SK-N-SH (cell line): ENCODE data around the gene C9orf43. TPM values are rescaled to one million over a fixed set of nuclear protein-coding genes. Genes with fewer than 3 reads are reported as not detected.
A peak's percentile ranks its signal among the peaks of the same experiment; 100 is the strongest.

Experiments
- CTCF ChIA-PET: fragments of 300-600, 350-600 bp; formaldehyde crosslinking; extraction: SDS; loops from one replicate; lab custom pipeline; 2021; lab: Yijun Ruan, JAX
- POLR2A ChIA-PET: fragments of 350-600 bp; sonication (Branson Sonifier 250); formaldehyde crosslinking; extraction: SDS; loops from one replicate; lab custom pipeline; 2020; ENCODE audit warnings: antibody characterized with exemption, inconsistent platforms; lab: Yijun Ruan, JAX
- DNase-seq: peaks from one replicate; pipeline ENCODE4 v3.0.0; 2012
- H2AFZ ChIP-seq: fragments of 200-600 bp; sonication (generic); 2 replicates; pipeline ENCODE4 v1.8.1; 2016; ENCODE audit warnings: antibody characterized with exemption, mild to moderate bottlenecking, low read depth
- H3F3A ChIP-seq: fragments of 200-600 bp; sonication (generic); replicated peaks from 2 replicates; pipeline ENCODE3; 2016; ENCODE audit warnings: antibody characterized with exemption, mild to moderate bottlenecking; ENCODE audit not compliant: insufficient read depth
- H3K27ac ChIP-seq, 2 experiments: fragments of 200-500 bp in 1 of 2; fragments of 200-600 bp in 1 of 2; sonication (Bioruptor generic) in 1 of 2; sonication (generic), shearing (Covaris generic) in 1 of 2; 2 replicates each; pipeline versions ENCODE4 v1.5.1 to v1.6.1; 2014 to 2016; ENCODE audit warnings: low read depth in 2 of 2, inconsistent platforms in 1 of 2, low read length in 1 of 2, mild to moderate bottlenecking in 1 of 2, mixed read lengths in 1 of 2
- H3K27me3 ChIP-seq: fragments of 200-600 bp; sonication (generic), shearing (Covaris generic); 2 replicates; pipeline ENCODE4 v1.6.1; 2016; ENCODE audit warnings: mixed run types; ENCODE audit not compliant: insufficient read depth
- H3K36me3 ChIP-seq, 2 experiments: fragments of 200-500 bp in 1 of 2; fragments of 200-600 bp in 1 of 2; sonication (Bioruptor generic) in 1 of 2; sonication (generic) in 1 of 2; replicated peaks in 1 of 2; 2 replicates each; pipeline versions ENCODE3 to v1.5.1; 2014 to 2016; ENCODE audit warnings: low read length in 1 of 2, mild to moderate bottlenecking in 1 of 2; ENCODE audit not compliant: insufficient read depth in 2 of 2, control insufficient read depth in 1 of 2
- H3K4me1 ChIP-seq, 2 experiments: fragments of 200-500 bp in 1 of 2; fragments of 200-600 bp in 1 of 2; sonication (Bioruptor generic) in 1 of 2; sonication (generic), shearing (Covaris generic) in 1 of 2; 2 replicates each; pipeline versions ENCODE4 v1.5.1 to v1.6.1; 2014 to 2016; ENCODE audit warnings: low read depth in 1 of 2, low read length in 1 of 2, mixed run types in 1 of 2; ENCODE audit not compliant: insufficient read depth in 2 of 2, control insufficient read depth in 1 of 2
- H3K4me2 ChIP-seq: fragments of 200-600 bp; sonication (generic), shearing (Covaris generic); 2 replicates; pipeline ENCODE4 v1.6.1; 2017; ENCODE audit warnings: mixed run types
- H3K4me3 ChIP-seq, 2 experiments: fragments of 200-500 bp in 1 of 2; fragments of 200-600 bp in 1 of 2; sonication (Bioruptor generic) in 1 of 2; sonication (generic), shearing (Covaris generic) in 1 of 2; 2 replicates each; pipeline versions ENCODE4 v1.5.1 to v1.8.1; 2014 to 2016; ENCODE audit warnings: low read depth in 2 of 2, inconsistent platforms in 1 of 2, low read length in 1 of 2, mild to moderate bottlenecking in 1 of 2, mixed read lengths in 1 of 2, moderate library complexity in 1 of 2
- H3K79me2 ChIP-seq: fragments of 200-600 bp; sonication (generic); 2 replicates; pipeline ENCODE4 v1.8.1; 2017; ENCODE audit warnings: mild to moderate bottlenecking; ENCODE audit not compliant: insufficient read depth
- H3K9ac ChIP-seq: fragments of 200-600 bp; sonication (generic); 2 replicates; pipeline ENCODE4 v1.6.1; 2017; ENCODE audit warnings: mixed run types
- H3K9me2 ChIP-seq: fragments of 200-600 bp; sonication (generic); 2 replicates; pipeline ENCODE4 v1.6.1; 2017; ENCODE audit warnings: mixed run types
- H3K9me3 ChIP-seq: fragments of 200-600 bp; sonication (generic); 2 replicates; pipeline ENCODE4 v1.6.1; 2017; ENCODE audit warnings: mixed run types, mild to moderate bottlenecking, moderate library complexity
- H4K20me1 ChIP-seq: fragments of 200-600 bp; sonication (generic); 2 replicates; pipeline ENCODE4 v1.6.1; 2017; ENCODE audit warnings: mild to moderate bottlenecking, mixed run types; ENCODE audit not compliant: insufficient read depth
- EP300 ChIP-seq, 2 experiments: IDR thresholded peaks; 2 replicates each; pipeline versions ENCODE4 v1.4.0 to v1.6.1; 2012; ENCODE audit warnings: borderline replicate concordance in 1 of 2, low read depth in 1 of 2, low read length in 1 of 2
- FOXJ3 ChIP-seq: sonication (generic); formaldehyde crosslinking; IDR thresholded peaks from 2 replicates; pipeline ENCODE4 v1.5.1; 2020; ENCODE audit warnings: mild to moderate bottlenecking, missing genetic modification reagents
- GATA2 ChIP-seq: sonication (generic); formaldehyde crosslinking; IDR thresholded peaks from 2 replicates; pipeline ENCODE4 v1.5.0; 2020; ENCODE audit warnings: mild to moderate bottlenecking, missing genetic modification reagents
- MXI1 ChIP-seq: IDR thresholded peaks from 2 replicates; pipeline ENCODE4 v1.6.1; 2012; ENCODE audit warnings: mild to moderate bottlenecking, low read depth, low read length, improper control_type of control experiment
- NFIC ChIP-seq: IDR thresholded peaks from 2 replicates; pipeline ENCODE4 v1.4.0; 2012; ENCODE audit warnings: borderline replicate concordance
- NRF1 ChIP-seq: IDR thresholded peaks from 2 replicates; pipeline ENCODE4 v1.6.1; 2012; ENCODE audit warnings: low read depth, mild to moderate bottlenecking, low read length
- RCOR1 ChIP-seq: fragments of 150-350 bp; IDR thresholded peaks from 2 replicates; pipeline ENCODE4 v1.6.1; 2017; ENCODE audit warnings: antibody characterized with exemption, low read length
- RFX5 ChIP-seq: IDR thresholded peaks from 2 replicates; pipeline ENCODE4 v1.6.1; 2012; ENCODE audit warnings: mild to moderate bottlenecking, improper control_type of control experiment, low read length
- RXRA ChIP-seq: IDR thresholded peaks from 2 replicates; pipeline ENCODE4 v1.4.0; 2012; ENCODE audit warnings: low read depth, mild to moderate bottlenecking, borderline replicate concordance
- TEAD4 ChIP-seq: IDR thresholded peaks from 2 replicates; pipeline ENCODE4 v1.4.0; 2012; ENCODE audit warnings: mild to moderate bottlenecking, borderline replicate concordance; ENCODE audit not compliant: insufficient read depth
- WGBS: methylation state at CpG from one replicate; pipeline ENCODE4 v1.1.6; 2017; ENCODE audit warnings: low lambda C conversion rate; 5-methylcytosine and 5-hydroxymethylcytosine counted together
- polyA plus RNA-seq, 3 experiments: library from polyadenylated mRNA; depleted of rRNA; stranded (reverse); fragments of >200 nt; gene quantifications; 2 replicates each; pipeline ENCODE4 v1.2.3, GENCODE V29; 2012
- TF ChIP-seq, protein P1 (sequence below): IDR thresholded peaks from 2 replicates; pipeline ENCODE4; 2012
- TF ChIP-seq, protein P2 (sequence below): IDR thresholded peaks from 2 replicates; pipeline ENCODE4 v1.6.1; 2012; ENCODE audit warnings: mild to moderate bottlenecking, low read depth, low read length, moderate library complexity
- TF ChIP-seq, protein P3 (sequence below): fragments of 200-600 bp; sonication (generic); IDR thresholded peaks from 2 replicates; pipeline ENCODE4 v1.6.1; 2017; ENCODE audit warnings: antibody characterized with exemption, mild to moderate bottlenecking, moderate library complexity
- TF ChIP-seq, protein P4 (sequence below): IDR thresholded peaks from 2 replicates; pipeline ENCODE4 v1.4.0; 2012; ENCODE audit warnings: low read depth, borderline replicate concordance
- TF ChIP-seq, protein P5 (sequence below): fragments of 150-350 bp; IDR thresholded peaks from 2 replicates; pipeline ENCODE4 v1.6.1; 2016; ENCODE audit warnings: mild to moderate bottlenecking, low read depth, low read length

C9orf43 gene
- polyA plus RNA-seq, 1 of the 3 experiments (the other 2 are of a cell fraction) = 0.58 TPM

DNA sequence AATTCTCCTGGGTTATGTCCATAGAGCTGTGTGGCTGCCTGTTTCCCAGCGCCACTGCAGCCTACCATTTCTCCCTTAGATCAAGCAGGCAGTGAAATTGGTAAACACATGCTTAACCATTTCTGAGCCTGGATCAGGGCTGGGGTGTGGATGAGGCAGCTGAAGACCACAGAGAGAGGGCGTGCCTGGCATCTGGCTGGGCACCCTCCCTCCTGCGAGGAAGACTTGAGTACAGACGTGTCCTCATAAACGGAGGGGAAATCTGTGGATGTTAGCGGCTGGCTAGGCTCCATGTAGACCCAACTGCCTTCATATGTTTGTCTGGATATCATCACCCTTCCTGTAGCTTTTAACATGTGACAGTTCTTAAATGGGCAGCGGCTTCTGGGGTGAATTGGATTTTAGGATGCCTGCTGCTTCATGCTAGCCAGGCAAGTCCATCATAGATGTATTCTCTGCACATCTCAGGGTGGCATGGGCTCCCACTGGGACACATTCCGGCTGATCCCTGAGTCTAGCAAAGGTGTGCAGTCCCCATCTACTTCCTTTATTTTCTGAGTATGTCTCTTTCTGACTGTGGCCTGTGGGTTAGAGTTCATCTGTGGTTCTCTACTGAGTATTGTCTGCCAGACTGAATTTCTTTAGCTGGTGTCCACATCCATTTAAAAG, 63.9 kb downstream of the C9orf43 start:
- 63% methylated on average over 8 of the region's 8 CpGs for WGBS

DNA sequence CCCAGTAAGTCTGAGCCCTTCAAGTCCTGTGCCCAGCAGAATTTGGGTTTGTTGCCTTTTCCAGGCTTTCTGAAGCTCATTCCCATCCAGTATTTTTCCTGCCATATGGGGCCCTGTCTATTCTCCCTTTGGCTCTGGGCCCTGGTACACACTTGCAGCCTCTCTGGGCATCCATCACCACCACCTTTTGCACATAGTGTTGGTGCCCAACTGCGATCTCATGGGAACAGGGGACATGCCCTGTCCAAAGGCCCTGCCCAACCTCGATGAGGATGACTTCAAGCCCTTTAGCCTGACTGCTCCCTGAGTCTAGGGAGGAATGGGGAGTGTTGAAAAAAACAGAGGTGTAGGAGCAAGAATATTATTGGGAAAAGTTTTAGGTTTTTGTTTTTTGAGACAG, 64.5 kb downstream of the C9orf43 start:
- H3K4me1 ChIP-seq = peaks cover 0 to 26% of the 10 kb centered on the region in 2 experiments; a peak in 2 of 4 replicates
- no peak overlapping the region for H3K4me2 ChIP-seq
- H2AFZ ChIP-seq = no peak overlapping the region
- H3K79me2 ChIP-seq = no peaks in the 10 kb centered on the region
- TF ChIP-seq, protein P1, sequence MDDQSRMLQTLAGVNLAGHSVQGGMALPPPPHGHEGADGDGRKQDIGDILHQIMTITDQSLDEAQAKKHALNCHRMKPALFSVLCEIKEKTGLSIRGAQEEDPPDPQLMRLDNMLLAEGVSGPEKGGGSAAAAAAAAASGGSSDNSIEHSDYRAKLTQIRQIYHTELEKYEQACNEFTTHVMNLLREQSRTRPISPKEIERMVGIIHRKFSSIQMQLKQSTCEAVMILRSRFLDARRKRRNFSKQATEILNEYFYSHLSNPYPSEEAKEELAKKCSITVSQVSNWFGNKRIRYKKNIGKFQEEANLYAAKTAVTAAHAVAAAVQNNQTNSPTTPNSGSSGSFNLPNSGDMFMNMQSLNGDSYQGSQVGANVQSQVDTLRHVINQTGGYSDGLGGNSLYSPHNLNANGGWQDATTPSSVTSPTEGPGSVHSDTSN = no peak
- TF ChIP-seq GATA2 (CRISPR knock-in tag) (no peak), NFIC (no peak), MXI1 (no peak), TEAD4 (no peak), RXRA (no peak)
- TF ChIP-seq, protein P2, sequence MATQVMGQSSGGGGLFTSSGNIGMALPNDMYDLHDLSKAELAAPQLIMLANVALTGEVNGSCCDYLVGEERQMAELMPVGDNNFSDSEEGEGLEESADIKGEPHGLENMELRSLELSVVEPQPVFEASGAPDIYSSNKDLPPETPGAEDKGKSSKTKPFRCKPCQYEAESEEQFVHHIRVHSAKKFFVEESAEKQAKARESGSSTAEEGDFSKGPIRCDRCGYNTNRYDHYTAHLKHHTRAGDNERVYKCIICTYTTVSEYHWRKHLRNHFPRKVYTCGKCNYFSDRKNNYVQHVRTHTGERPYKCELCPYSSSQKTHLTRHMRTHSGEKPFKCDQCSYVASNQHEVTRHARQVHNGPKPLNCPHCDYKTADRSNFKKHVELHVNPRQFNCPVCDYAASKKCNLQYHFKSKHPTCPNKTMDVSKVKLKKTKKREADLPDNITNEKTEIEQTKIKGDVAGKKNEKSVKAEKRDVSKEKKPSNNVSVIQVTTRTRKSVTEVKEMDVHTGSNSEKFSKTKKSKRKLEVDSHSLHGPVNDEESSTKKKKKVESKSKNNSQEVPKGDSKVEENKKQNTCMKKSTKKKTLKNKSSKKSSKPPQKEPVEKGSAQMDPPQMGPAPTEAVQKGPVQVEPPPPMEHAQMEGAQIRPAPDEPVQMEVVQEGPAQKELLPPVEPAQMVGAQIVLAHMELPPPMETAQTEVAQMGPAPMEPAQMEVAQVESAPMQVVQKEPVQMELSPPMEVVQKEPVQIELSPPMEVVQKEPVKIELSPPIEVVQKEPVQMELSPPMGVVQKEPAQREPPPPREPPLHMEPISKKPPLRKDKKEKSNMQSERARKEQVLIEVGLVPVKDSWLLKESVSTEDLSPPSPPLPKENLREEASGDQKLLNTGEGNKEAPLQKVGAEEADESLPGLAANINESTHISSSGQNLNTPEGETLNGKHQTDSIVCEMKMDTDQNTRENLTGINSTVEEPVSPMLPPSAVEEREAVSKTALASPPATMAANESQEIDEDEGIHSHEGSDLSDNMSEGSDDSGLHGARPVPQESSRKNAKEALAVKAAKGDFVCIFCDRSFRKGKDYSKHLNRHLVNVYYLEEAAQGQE = no peak
- TF ChIP-seq, protein P3, sequence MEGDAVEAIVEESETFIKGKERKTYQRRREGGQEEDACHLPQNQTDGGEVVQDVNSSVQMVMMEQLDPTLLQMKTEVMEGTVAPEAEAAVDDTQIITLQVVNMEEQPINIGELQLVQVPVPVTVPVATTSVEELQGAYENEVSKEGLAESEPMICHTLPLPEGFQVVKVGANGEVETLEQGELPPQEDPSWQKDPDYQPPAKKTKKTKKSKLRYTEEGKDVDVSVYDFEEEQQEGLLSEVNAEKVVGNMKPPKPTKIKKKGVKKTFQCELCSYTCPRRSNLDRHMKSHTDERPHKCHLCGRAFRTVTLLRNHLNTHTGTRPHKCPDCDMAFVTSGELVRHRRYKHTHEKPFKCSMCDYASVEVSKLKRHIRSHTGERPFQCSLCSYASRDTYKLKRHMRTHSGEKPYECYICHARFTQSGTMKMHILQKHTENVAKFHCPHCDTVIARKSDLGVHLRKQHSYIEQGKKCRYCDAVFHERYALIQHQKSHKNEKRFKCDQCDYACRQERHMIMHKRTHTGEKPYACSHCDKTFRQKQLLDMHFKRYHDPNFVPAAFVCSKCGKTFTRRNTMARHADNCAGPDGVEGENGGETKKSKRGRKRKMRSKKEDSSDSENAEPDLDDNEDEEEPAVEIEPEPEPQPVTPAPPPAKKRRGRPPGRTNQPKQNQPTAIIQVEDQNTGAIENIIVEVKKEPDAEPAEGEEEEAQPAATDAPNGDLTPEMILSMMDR = no peak
- TF ChIP-seq, protein P4, sequence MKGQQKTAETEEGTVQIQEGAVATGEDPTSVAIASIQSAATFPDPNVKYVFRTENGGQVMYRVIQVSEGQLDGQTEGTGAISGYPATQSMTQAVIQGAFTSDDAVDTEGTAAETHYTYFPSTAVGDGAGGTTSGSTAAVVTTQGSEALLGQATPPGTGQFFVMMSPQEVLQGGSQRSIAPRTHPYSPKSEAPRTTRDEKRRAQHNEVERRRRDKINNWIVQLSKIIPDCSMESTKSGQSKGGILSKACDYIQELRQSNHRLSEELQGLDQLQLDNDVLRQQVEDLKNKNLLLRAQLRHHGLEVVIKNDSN = no peak
- TF ChIP-seq, all 33 proteins: peak for 0
- Histone ChIP-seq H3F3A (no peaks in the 10 kb centered on the region), H4K20me1 (no peaks in the 10 kb centered on the region), H3K36me3 (no peaks in the 10 kb centered on the region), H3K9me2 (no peaks in the 10 kb centered on the region), H3K9me3 (no peaks in the 10 kb centered on the region), H3K9ac (no peak overlapping the region), H3K27ac (peak overlapping the region in 1 of 2 experiments; percentile 77; a peak in 2 of 4 replicates), H3K4me3 (no peak overlapping the region), H3K27me3 (no peaks in the 10 kb centered on the region)
- no peak for DNase-seq
- ChIA-PET POLR2A (interaction anchor here (1.6 kb wide), 1 partner anchor 9 kb away, joined by 9 read pairs; no protein-coding TSS in a partner anchor), CTCF (interaction anchor here (1.0 to 4.1 kb wide), 4 partner anchors 10 to 117 kb away, joined by 3 to 16 read pairs (median 12); no protein-coding TSS in a partner anchor)
- WGBS = 82% methylated on average over 2 of the region's 2 CpGs

More for the DNA sequence above, 63.9 kb downstream of the C9orf43 start:
- no peak overlapping the region for H3K9ac ChIP-seq
- H3K4me1 ChIP-seq = peaks cover 0 to 25% of the 10 kb centered on the region in 2 experiments; a peak in 2 of 4 replicates
- peak; percentile 60 for DNase-seq
- H3K9me2 ChIP-seq = no peaks in the 10 kb centered on the region
- H3F3A ChIP-seq = no peaks in the 10 kb centered on the region
- no peaks in the 10 kb centered on the region for H3K79me2 ChIP-seq
- H4K20me1 ChIP-seq = no peaks in the 10 kb centered on the region
- H3K36me3 ChIP-seq = no peaks in the 10 kb centered on the region
- no peak for TF ChIP-seq NRF1
- TF ChIP-seq, protein P5, sequence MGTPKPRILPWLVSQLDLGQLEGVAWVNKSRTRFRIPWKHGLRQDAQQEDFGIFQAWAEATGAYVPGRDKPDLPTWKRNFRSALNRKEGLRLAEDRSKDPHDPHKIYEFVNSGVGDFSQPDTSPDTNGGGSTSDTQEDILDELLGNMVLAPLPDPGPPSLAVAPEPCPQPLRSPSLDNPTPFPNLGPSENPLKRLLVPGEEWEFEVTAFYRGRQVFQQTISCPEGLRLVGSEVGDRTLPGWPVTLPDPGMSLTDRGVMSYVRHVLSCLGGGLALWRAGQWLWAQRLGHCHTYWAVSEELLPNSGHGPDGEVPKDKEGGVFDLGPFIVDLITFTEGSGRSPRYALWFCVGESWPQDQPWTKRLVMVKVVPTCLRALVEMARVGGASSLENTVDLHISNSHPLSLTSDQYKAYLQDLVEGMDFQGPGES = no peak
- TF ChIP-seq RFX5 = no peak
- peak in 1 of 2 experiments; percentile 59; a peak in 1 of 4 replicates for TF ChIP-seq EP300 (IDR thresholded peaks at IDR 0.05; ENCODE audit: borderline replicate concordance in 1 of 2, low read depth in 1 of 2, low read length in 1 of 2)
- 0 out of 2 replicates have a peak, but pooled peaks have one; percentile 31 for TF ChIP-seq RCOR1
- TF ChIP-seq TEAD4 = no peak
- peak; percentile 36; the same call in 1 of the 2 replicates for TF ChIP-seq FOXJ3 (CRISPR knock-in tag)
- no peaks in the 10 kb centered on the region for H3K27me3 ChIP-seq
- H3K4me2 ChIP-seq = no peak overlapping the region
- no peak overlapping the region for H2AFZ ChIP-seq
- POLR2A ChIA-PET = interaction anchor here (1.6 kb wide), 1 partner anchor 10 kb away, joined by 9 read pairs; no protein-coding TSS in a partner anchor
- CTCF ChIA-PET = interaction anchor here (0.7 to 4.1 kb wide), 6 partner anchors 10 to 117 kb away, joined by 3 to 16 read pairs (median 6); no protein-coding TSS in a partner anchor
- no peak overlapping the region for H3K4me3 ChIP-seq
- peak overlapping the region in 1 of 2 experiments; percentile 77; a peak in 2 of 4 replicates for H3K27ac ChIP-seq
- H3K9me3 ChIP-seq = no peaks in the 10 kb centered on the region
